GM12801 (cell line): ENCODE data around the gene RPS15A.

Experiments used
- TF ChIP-seq, protein P1 (sequence below): IDR thresholded peaks from one replicate; pipeline ENCODE4 v1.5.1; 2011; ENCODE audit warnings: control low read depth; ENCODE audit not compliant: insufficient read length; ENCODE audit errors: extremely low read depth

Gene RPS15A

DNA sequence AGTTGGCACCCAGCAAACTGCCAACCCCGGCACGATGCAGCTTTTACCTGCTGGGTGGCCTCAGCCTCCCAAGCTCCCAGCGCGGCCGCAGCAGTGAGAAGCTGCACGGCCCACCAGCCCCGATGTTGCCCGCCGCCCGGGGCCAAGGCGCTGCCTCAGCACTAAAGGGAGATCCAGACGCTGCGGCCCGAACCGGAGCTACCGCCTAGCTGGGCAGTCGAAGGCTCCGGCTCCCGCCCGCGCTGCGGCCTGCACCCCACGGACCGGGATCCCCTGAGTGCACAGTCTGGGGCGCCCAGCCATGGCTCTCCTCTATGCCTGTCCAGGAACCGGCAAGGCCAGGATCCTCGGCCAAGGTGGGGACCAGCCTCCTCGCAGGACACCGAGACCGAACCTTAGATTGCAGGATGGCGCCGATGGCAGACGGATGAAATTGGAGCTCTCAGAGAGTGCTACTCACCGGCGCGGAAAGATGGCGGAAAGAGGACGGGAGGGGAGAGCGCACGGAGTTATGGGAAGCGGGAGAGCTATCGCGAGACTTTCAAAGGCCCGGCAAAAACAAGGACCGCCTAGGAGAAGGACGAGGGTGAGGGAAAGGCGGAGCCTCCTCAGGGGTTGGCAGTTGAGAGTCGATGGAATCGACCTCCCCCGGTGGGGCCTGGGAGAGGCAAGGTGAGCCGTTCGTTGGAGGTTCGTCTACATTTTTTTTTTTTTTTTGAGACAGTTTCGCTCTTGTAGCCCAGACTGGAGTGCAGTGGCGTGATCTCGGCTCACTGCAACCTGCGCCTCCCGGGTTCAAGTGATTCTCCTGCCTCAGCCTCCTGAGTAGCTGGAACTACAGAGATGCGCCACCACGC lies at the start of gene RPS15A:
Gene RPS15A, minus strand, starts transcription at position 485 of the 857 bp plus-strand sequence. CDS start 1,221 bp downstream, outside the sequence.
- TF ChIP-seq, protein P1, sequence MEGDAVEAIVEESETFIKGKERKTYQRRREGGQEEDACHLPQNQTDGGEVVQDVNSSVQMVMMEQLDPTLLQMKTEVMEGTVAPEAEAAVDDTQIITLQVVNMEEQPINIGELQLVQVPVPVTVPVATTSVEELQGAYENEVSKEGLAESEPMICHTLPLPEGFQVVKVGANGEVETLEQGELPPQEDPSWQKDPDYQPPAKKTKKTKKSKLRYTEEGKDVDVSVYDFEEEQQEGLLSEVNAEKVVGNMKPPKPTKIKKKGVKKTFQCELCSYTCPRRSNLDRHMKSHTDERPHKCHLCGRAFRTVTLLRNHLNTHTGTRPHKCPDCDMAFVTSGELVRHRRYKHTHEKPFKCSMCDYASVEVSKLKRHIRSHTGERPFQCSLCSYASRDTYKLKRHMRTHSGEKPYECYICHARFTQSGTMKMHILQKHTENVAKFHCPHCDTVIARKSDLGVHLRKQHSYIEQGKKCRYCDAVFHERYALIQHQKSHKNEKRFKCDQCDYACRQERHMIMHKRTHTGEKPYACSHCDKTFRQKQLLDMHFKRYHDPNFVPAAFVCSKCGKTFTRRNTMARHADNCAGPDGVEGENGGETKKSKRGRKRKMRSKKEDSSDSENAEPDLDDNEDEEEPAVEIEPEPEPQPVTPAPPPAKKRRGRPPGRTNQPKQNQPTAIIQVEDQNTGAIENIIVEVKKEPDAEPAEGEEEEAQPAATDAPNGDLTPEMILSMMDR: no peak

DNA sequence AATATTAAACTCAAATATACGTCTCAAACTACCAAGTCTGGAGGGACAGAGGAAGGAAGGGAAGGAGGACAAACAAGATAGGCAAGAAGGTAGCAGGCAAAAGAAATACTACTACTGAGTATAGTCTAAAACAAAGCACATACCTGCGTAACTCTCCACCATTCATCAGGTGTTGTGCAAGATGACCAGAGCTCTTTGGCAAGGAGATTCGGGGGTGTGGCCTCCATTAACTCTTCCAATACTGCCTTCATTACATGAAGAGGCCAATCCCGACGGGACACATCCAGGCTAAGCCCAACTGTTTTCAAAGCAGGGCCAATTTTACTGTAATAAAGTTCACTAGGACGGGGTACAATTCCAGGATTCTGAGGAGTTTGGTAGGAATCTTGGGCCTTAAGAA lies 49.4 kb upstream of the RPS15A start:
- TF ChIP-seq, protein P1: no peak

DNA sequence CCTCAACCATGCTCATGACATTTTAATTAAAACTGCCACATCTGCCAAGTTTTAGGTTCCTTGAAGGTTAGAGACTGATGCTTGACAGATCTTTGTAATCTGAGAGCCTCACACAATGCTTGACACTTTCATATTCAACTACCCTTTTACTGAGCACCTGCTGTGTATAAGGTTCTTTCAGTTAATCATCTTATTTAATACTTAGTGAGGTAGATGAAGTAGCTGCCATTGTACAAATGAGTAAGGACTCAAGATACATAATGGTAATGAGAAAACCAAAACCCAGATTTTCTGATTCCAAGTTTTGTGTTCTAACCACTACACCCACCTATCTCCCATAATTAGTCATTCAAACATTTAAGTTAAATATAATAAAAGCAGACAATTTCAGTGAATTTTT lies 46.6 kb upstream of the RPS15A start:
- TF ChIP-seq, protein P1: no peak

DNA sequence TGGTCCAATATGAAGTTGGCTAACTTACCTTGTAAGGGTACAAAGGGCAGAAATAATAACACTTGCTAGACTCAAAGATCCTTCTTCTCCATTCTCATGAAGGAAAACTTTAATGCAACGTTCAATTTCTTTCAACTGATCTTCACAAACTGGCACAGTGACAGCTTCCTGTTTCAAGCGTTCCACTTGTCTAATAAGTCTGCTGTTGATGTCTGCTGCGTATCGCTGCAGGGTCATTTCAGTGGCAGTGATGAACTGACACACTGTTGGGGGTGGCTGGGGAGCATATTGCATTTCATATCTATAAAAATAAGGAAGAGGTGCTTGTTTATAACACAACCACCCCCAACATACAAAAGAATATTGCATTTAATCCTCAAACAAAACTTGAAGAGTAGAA lies 44.7 kb upstream of the RPS15A start:
- TF ChIP-seq, protein P1: no peak

DNA sequence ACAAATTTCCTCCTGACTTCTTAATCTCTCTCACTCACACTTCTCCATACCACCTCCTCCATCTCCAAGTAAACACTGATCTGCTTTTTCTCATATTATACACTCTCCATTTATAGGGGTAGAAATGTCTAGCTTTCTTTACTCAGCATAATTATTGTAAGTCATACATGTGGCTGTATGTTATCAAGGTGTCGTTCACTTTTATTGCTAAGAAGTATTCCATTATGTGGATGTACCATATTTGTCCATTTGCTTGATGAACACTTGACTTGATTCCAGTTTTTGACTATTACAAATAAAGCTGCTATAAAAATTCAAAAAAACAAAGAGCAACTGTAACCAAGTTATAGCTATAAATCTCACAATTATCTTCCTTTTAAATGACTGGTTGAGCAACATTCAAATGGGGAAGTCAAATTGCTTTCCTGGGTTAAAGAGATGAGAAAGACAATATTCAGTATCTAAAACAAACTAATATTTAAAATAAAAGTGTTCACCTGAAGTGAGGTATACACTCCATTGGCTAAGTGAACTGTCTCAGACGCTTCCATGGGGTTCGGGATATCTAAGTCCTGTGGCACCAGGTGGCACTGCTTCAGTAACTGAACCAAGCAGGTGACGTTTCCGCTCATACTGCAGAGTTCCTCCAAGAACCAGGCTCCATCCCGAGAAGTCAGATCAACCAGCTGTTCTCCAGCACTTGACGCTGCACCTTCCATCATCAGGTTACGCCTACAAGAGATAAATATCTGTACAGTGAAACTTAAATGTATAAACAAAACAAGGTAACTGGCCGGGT lies 43.8 kb upstream of the RPS15A start:
- TF ChIP-seq, protein P1: no peak

DNA sequence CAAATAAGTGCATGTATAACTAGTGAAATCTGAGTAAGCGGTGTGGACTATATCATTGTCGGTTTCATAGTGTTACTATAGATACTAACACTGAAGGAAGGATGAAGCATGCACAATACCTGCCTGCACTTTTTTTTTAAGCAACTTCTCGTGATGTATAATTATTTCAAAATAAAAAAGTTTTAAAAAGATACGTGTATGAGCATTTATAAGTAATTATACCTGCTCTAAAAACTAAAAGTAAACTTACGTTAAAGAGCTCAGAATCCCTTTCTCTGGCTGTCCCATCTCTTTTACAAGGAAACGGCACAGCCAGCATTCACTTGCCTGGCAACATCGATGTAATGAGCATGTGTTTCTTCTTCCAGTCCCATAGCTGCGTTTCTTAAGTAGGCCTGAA lies 42.5 kb upstream of the RPS15A start:
- TF ChIP-seq, protein P1: no peak

DNA sequence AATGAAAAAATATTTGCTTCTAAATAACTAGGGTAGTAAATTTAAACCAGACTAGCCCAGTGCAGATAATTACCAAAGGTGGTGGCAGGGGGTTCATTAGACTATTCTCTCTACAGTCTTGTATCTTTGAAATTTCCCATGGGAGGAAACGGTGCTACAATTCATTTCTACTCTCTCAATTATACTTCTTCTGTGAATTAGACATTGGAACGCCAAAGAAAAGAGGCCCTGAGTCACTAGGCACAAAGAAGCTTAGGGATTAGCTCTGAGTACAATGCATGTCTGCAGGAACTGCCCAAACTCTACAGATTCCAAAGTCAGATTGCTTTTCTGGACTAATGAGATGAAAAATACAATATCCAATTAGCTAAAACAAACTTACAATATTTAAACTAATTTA lies 41.9 kb upstream of the RPS15A start:
- TF ChIP-seq, protein P1: no peak
